A549 (cell line): ENCODE results near the gene IRF8.

Source experiments
- BHLHE40 ChIP-seq: IDR thresholded peaks from 2 replicates; pipeline ENCODE4 v1.6.1; 2012; ENCODE audit warnings: low read depth, low read length, inconsistent platforms
- EP300 ChIP-seq, 2 experiments: fragments of >200 bp; sonication (Bioruptor Twin); formaldehyde crosslinking; IDR thresholded peaks; 2 replicates in 1 of 2; 3 replicates in 1 of 2; pipeline ENCODE4 v1.6.1; 2016 to 2017
- HDAC2 ChIP-seq: fragments of 200-600 bp; sonication (generic); IDR thresholded peaks from 2 replicates; pipeline ENCODE4 v1.6.1; 2016
- HOXA7 ChIP-seq: fragments of 250-450 bp; sonication (Bioruptor Pico); IDR thresholded peaks from 2 replicates; pipeline ENCODE4 v1.5.0; 2020; ENCODE audit warnings: mild to moderate bottlenecking, moderate library complexity
- MAZ ChIP-seq: fragments of 150-350 bp; IDR thresholded peaks from 2 replicates; pipeline ENCODE4 v1.6.1; 2014; ENCODE audit warnings: antibody characterized with exemption, low read depth, low read length, borderline replicate concordance
- POLR2A ChIP-seq: IDR thresholded peaks from 2 replicates; pipeline ENCODE4 v1.6.1; 2012; ENCODE audit warnings: mild to moderate bottlenecking, low read length
- RAD21 ChIP-seq, 2 experiments: fragments of >200 bp in 1 of 2; sonication (Bioruptor Twin) in 1 of 2; formaldehyde crosslinking in 1 of 2; IDR thresholded peaks in 1 of 2; conservative IDR thresholded peaks in 1 of 2; 2 replicates in 1 of 2; 3 replicates in 1 of 2; pipeline ENCODE4 v1.6.1; 2012 to 2018; ENCODE audit warnings: inconsistent platforms in 1 of 2
- RFX5 ChIP-seq: fragments of 450-650 bp; IDR thresholded peaks from 2 replicates; pipeline ENCODE4 v1.7.1; 2014; ENCODE audit warnings: antibody characterized with exemption, mild to moderate bottlenecking, moderate library complexity
- SMC3 ChIP-seq: fragments of >200 bp; sonication (Bioruptor Twin); formaldehyde crosslinking; IDR thresholded peaks from 3 replicates; pipeline ENCODE4 v1.6.1; 2018; ENCODE audit warnings: inconsistent platforms
- SREBF2 ChIP-seq: fragments of 450-650 bp; IDR thresholded peaks from 2 replicates; pipeline ENCODE4 v1.6.1; 2014; ENCODE audit warnings: mild to moderate bottlenecking, moderate library complexity
- TF ChIP-seq, protein P1 (sequence below): fragments of >200 bp; sonication (Bioruptor Twin); formaldehyde crosslinking; IDR thresholded peaks from 3 replicates; pipeline ENCODE4 v1.5.1; 2016

DNA sequence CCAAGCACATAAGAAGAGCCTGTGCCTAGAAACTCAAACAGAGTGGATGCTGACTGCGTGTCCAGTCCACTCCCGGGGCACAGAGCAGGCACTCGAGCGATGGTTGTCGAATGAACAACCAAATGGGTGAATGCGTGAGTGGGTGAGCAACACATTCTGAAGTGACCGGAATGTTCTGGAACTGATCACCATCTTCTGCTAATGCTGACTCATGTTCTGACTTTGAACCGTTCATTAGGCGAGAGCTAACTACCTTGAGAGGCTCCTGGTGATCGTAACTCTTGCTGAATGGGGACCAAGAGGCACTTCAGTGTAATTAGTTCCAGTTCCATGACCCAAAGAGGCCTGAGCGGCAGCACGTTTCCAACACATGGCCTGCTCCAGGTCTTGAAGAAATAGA lies 37.9 kb downstream of the IRF8 start:
- TF ChIP-seq MAZ (no peak), POLR2A (no peak), SMC3 (no peak), SREBF2 (no peak), HDAC2 (no peak), EP300 (IDR thresholded peaks at IDR 0.05) (no peak), RFX5 (no peak), BHLHE40 (no peak), HOXA7 (CRISPR knock-in tag) (no peak), RAD21 (conservative IDR thresholded peaks at IDR 0.05 in 1 of 2, IDR thresholded peaks at IDR 0.05 in 1 of 2) (no peak)
- TF ChIP-seq, protein P1, sequence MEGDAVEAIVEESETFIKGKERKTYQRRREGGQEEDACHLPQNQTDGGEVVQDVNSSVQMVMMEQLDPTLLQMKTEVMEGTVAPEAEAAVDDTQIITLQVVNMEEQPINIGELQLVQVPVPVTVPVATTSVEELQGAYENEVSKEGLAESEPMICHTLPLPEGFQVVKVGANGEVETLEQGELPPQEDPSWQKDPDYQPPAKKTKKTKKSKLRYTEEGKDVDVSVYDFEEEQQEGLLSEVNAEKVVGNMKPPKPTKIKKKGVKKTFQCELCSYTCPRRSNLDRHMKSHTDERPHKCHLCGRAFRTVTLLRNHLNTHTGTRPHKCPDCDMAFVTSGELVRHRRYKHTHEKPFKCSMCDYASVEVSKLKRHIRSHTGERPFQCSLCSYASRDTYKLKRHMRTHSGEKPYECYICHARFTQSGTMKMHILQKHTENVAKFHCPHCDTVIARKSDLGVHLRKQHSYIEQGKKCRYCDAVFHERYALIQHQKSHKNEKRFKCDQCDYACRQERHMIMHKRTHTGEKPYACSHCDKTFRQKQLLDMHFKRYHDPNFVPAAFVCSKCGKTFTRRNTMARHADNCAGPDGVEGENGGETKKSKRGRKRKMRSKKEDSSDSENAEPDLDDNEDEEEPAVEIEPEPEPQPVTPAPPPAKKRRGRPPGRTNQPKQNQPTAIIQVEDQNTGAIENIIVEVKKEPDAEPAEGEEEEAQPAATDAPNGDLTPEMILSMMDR, result no peak
